Ovary (tissue), 3 donors: ENCODE data around the gene SLC50A1.

Experiments used
- EP300 ChIP-seq: sonication (generic); formaldehyde crosslinking; IDR thresholded peaks from one replicate; pipeline ENCODE4 v1.6.1; 2017; ENCODE audit warnings: antibody characterized with exemption
- POLR2A ChIP-seq: fragments of 450-650 bp; IDR thresholded peaks from one replicate; pipeline ENCODE4 v1.6.1; 2017; ENCODE audit warnings: antibody characterized with exemption, mild to moderate bottlenecking, moderate library complexity
- TF ChIP-seq, protein P1 (sequence below), 3 donors: fragments of 450-650 bp in 2 of 3; fragments of 200-600 bp in 1 of 3; IDR thresholded peaks; one replicate each; pipeline versions ENCODE4 v1.5.1 to v1.8.0; 2016 to 2022; ENCODE audit warnings: antibody characterized with exemption in 3 of 3, mild to moderate bottlenecking in 1 of 3
- donor health status: DM: no; HTN: no; CAD: no.

DNA sequence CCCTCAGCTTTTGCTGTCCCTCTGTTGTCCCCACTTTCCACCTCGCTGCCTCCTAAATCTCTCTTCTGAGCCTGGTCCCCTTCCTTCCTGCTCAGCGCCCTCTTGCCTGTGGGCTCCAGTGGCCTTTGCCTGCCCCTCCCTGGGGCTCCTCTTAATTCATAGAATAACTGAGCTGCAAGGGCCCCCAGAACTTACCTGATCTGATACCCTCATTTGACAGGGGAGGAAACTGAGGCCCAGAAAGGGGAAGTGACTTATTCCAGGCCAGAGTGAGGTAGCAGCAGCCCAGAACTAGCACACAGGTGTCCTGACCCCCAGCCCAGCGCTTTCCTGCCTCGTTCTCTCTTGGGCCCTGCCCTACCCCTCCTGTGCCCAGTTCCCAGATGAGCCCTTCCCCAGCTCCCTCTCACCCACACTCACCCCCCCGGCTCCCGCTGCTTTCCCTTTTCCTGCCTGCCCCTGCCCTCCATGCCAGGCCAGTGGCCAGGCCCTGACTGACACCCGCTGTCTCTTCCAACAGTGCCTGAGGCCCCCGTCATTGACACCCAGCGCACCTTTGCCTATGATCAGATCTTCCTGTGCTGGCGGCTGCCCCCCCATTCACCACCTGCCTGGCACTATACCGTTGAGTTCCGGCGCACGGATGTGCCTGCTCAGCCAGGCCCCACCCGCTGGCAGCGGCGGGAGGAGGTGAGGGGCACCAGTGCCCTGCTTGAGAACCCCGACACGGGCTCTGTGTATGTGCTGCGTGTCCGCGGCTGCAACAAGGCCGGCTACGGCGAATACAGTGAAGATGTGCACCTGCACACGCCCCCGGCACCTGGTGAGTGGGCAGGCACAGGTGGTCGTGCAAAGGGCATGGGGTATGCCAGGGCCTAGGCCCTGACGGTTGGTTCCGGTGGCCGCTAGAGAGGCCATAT lies 43.7 kb downstream of the SLC50A1 start:
- TF ChIP-seq, protein P1, sequence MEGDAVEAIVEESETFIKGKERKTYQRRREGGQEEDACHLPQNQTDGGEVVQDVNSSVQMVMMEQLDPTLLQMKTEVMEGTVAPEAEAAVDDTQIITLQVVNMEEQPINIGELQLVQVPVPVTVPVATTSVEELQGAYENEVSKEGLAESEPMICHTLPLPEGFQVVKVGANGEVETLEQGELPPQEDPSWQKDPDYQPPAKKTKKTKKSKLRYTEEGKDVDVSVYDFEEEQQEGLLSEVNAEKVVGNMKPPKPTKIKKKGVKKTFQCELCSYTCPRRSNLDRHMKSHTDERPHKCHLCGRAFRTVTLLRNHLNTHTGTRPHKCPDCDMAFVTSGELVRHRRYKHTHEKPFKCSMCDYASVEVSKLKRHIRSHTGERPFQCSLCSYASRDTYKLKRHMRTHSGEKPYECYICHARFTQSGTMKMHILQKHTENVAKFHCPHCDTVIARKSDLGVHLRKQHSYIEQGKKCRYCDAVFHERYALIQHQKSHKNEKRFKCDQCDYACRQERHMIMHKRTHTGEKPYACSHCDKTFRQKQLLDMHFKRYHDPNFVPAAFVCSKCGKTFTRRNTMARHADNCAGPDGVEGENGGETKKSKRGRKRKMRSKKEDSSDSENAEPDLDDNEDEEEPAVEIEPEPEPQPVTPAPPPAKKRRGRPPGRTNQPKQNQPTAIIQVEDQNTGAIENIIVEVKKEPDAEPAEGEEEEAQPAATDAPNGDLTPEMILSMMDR (IDR thresholded peaks at IDR 0.05), result no peak
- no peak for TF ChIP-seq POLR2A
- TF ChIP-seq EP300, result no peak
